Measurements from ENCODE around the gene TMEFF2.

GRCh38 chr2:192043216-192043870, 151.4 kb downstream of the TMEFF2 start:
- TF ChIP-seq POLR2AphosphoS5 (IDR thresholded peaks at IDR 0.05; ENCODE audit: low read depth, low read length): no peak
- TF ChIP-seq TAF1 (IDR thresholded peaks at IDR 0.05; ENCODE audit: borderline replicate concordance, insufficient read depth, low read length): no peak
- no peak for TF ChIP-seq REST (IDR thresholded peaks at IDR 0.05; ENCODE audit: insufficient read depth in 1 of 2, low read depth in 2 of 2, low read length in 2 of 2)
- TF ChIP-seq SIN3A (IDR thresholded peaks at IDR 0.05; ENCODE audit: borderline replicate concordance, insufficient read depth, low read length): no peak

Measured in PFSK-1 (cell line).